NOMO-1 (cell line): ENCODE measurements around the gene PITHD1.
A peak's percentile ranks its signal among the peaks of the same experiment; 100 is the strongest.
"Not testable (repeated sequence)": the region's sequence is repeated elsewhere in the genome, so short reads cannot be mapped to it uniquely, and the experiment has no call there.

ENCODE experiments used
- DNase-seq, 2 experiments: peaks; one replicate each; lab custom pipeline; 2025; ENCODE audit not compliant: unreplicated experiment in 2 of 2; lab: John Stamatoyannopoulos, UW

PITHD1 gene

GRCh38 chr1:23823767-23824166 is 45.5 kb downstream of the PITHD1 start:
- DNase-seq, result no peak

- no peak for DNase-seq
Observed at GRCh38 chr1:23824711-23825075, 46.5 kb downstream of the PITHD1 start.

GRCh38 chr1:23825076-23825761 is 47.0 kb downstream of the PITHD1 start, which contains the start of gene HMGCL:
Gene HMGCL, minus strand, starts transcription at chr1:23825429. Its CDS starts 14 bp downstream, at chr1:23825415.
- DNase-seq, result peak; percentile 87 to 90

GRCh38 chr1:23825762-23826522 is 47.7 kb downstream of the PITHD1 start:
- peak in 1 of 2 experiments; percentile 4 for DNase-seq

- DNase-seq, result not testable (repeated sequence)
Observed at GRCh38 chr1:23826590-23826989, 48.4 kb downstream of the PITHD1 start.

GRCh38 chr1:23827717-23828116 is 49.5 kb downstream of the PITHD1 start:
- no peak for DNase-seq

GRCh38 chr1:23834156-23834555 is 55.9 kb downstream of the PITHD1 start:
- not testable (repeated sequence) for DNase-seq

GRCh38 chr1:23836037-23836436 is 57.8 kb downstream of the PITHD1 start:
- DNase-seq, result no peak
